ENCODE data around the gene MAPK1.
"Not testable (repeated sequence)": the region's sequence is repeated elsewhere in the genome, so short reads cannot be mapped to it uniquely, and the experiment has no call there.

The MAPK1 gene

DNA sequence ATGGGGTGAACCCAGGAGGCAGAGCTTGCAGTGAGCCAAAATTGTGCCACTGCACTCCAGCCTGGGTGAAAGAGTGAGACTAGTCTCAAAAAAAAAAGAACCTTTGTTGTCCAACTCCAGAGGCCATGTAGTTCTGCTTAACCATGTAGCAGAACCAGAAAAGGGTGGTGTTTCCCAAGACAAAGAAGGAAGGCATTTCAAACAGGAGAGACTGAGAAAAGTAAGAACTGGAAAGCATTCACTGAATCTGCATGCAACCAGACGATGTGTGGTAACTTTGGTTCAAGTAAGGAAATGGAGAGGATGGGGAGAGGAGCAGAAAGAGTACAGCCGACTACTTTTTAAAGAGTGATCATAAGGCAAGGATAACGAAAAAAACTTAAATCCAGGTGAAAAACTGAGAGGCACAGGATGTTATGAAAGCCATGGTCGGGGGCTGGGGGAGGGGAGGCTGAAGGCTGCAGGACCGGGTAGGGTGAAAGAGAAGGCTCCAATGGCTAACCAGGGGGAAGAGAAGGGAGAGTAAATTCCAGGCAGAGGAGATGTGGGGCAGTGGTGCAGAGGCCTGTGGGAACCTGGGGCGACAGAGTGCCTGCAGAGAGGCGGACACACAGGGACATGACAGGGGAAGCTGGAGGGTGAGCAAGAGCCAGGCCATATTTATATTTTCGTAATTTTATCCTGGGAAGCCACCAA lies 48.8 kb downstream of the MAPK1 start:
- H3K36me3 ChIP-seq: peaks cover 3% of the 10 kb centered on the region
- DNase-seq: no peak
- TF ChIP-seq CTCF (IDR thresholded peaks at IDR 0.05; ENCODE audit: low read depth, low read length): no peak
- H3K4me3 ChIP-seq (ENCODE audit: low read depth, low read length): no peak overlapping the region
- no peaks in the 10 kb centered on the region for H3K9me3 ChIP-seq (ENCODE audit: severe bottlenecking)
- H3K27ac ChIP-seq: no peak overlapping the region
- H3K27me3 ChIP-seq (ENCODE audit: insufficient read depth, low read depth, severe bottlenecking): no peaks in the 10 kb centered on the region

DNA sequence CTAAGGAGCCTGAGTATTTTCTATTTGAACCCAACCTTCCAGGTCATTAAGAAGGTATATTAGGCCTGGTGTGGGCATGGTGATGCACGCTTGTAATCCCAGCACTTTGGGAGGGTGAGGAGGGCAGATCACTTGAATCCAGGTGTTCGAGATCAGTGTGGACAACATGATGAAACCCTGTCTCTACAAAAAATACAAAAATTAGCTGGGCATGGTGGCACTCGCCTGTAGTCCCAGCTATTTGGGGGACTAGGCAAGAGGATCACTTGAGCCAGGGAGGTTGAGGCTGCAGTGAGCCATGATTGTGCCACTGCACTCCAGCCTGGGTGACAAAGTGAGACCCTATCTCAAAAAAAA lies 50.0 kb downstream of the MAPK1 start:
- H3K36me3 ChIP-seq; H3K9me3 ChIP-seq (ENCODE audit: severe bottlenecking); H3K4me3 ChIP-seq (ENCODE audit: low read depth, low read length); H3K27me3 ChIP-seq (ENCODE audit: insufficient read depth, low read depth, severe bottlenecking); DNase-seq; H3K27ac ChIP-seq: not testable (repeated sequence)

DNA sequence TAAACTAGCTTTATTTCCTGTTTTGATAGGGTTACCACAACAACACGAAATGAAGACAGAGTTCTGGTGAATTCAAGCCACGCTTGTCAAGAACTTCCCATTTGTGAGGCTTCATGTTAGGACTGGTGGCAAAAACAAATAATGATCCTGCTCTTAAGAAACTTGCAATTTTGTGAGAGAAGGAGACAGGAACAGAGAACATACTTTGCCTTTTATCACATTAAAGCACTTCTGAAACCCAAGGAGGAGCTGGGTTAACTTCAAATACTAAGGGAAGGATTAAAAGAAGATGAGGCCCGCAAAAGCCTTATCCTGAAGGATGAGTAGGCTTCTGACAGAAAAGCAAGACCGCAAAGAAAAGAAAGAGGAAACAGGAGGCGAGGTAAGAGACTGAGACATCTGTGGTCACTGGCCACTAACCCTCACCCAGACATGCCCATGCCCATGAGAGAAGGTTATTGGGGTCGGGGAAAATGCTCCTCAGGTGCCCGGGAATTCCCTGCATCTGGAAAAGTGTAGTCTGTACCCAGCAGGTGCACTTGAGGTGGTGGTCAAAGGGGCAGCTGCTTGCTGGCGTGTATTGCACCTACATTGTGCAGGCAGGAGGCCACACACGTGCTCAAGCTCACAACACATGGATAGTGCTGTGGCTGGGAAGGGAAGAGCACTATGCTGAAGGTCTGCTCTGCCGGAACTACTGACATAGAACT lies 50.5 kb downstream of the MAPK1 start:
- Histone ChIP-seq H3K27ac (no peak overlapping the region), H3K4me3 (ENCODE audit: low read depth, low read length) (no peak overlapping the region)
- DNase-seq: no peak

GRCh38 chr22:21816472-21816786 lies 51.0 kb downstream of the MAPK1 start:
- H3K9me3 ChIP-seq (ENCODE audit: severe bottlenecking): no peaks in the 10 kb centered on the region
- no peak overlapping the region for H3K27ac ChIP-seq
- no peak for DNase-seq
- no peak overlapping the region for H3K4me3 ChIP-seq (ENCODE audit: low read depth, low read length)
- TF ChIP-seq CTCF (IDR thresholded peaks at IDR 0.05; ENCODE audit: low read depth, low read length): no peak
- H3K27me3 ChIP-seq (ENCODE audit: insufficient read depth, low read depth, severe bottlenecking): no peaks in the 10 kb centered on the region
- peaks cover 1% of the 10 kb centered on the region for H3K36me3 ChIP-seq

More for the DNA sequence above, 50.5 kb downstream of the MAPK1 start:
- H3K36me3 ChIP-seq: peaks cover 3% of the 10 kb centered on the region
- no peaks in the 10 kb centered on the region for H3K9me3 ChIP-seq (ENCODE audit: severe bottlenecking)
- no peaks in the 10 kb centered on the region for H3K27me3 ChIP-seq (ENCODE audit: insufficient read depth, low read depth, severe bottlenecking)
- TF ChIP-seq CTCF (IDR thresholded peaks at IDR 0.05; ENCODE audit: low read depth, low read length): no peak

DNA sequence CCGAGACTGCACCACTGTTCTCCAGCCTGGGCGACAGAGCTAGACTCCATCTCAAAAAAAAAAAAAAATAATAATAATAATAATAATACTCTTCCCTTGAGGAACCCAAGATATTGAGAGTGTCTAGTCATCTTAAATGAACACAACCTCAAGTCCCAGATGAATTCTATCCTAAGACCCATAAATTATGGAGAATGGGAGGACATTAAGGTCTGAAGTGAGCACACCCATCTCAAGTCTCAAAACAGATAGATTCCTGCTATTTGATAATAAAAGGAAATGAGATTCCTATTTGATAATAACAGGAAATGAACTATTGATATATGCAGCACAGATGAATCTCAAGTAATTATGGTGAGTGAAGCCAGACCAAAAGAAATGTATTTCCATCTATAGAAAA lies 51.5 kb downstream of the MAPK1 start:
- no peak overlapping the region for H3K27ac ChIP-seq

DNA sequence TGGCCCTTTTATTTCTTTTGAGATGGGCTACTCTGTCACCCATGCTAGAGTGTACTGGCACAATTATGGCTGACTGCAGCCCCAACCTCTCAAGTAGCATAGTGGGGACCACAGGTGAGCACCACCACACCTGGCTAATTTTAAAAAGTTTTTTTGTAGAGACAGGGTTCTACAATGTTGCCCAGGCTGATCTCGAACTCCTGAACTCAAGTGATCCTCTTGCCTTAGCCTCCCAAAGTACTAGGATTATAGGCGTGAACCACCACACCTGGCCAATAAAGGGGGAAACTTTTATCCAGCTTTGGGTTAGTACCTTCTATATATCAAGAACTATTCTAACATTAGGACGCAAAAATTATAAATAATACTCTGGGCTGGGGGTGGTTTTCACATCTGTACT lies 52.1 kb downstream of the MAPK1 start:
- peaks cover 3% of the 10 kb centered on the region; the same call in 1 of the 2 replicates for H3K36me3 ChIP-seq
- no peak for TF ChIP-seq CTCF (IDR thresholded peaks at IDR 0.05; ENCODE audit: low read depth, low read length)
- H3K4me3 ChIP-seq (ENCODE audit: low read depth, low read length): no peak overlapping the region
- no peaks in the 10 kb centered on the region for H3K27me3 ChIP-seq (ENCODE audit: insufficient read depth, low read depth, severe bottlenecking)
- H3K27ac ChIP-seq: no peak overlapping the region
- H3K9me3 ChIP-seq (ENCODE audit: severe bottlenecking): no peaks in the 10 kb centered on the region
- no peak for DNase-seq

More for the DNA sequence above, 51.5 kb downstream of the MAPK1 start:
- TF ChIP-seq CTCF (IDR thresholded peaks at IDR 0.05; ENCODE audit: low read depth, low read length): no peak
- H3K36me3 ChIP-seq: peaks cover under 1% of the 10 kb centered on the region; the same call in 1 of the 2 replicates
- no peaks in the 10 kb centered on the region for H3K9me3 ChIP-seq (ENCODE audit: severe bottlenecking)
- DNase-seq: no peak
- H3K27me3 ChIP-seq (ENCODE audit: insufficient read depth, low read depth, severe bottlenecking): no peaks in the 10 kb centered on the region
- no peak overlapping the region for H3K4me3 ChIP-seq (ENCODE audit: low read depth, low read length)
